Chondrocyte (in vitro differentiated cells): Measurements from ENCODE around the gene SLC35E3. TPM values are rescaled to one million over a fixed set of nuclear protein-coding genes. Genes with fewer than 3 reads are reported as not detected.

Experiments used
- total RNA-seq: library from RNA; stranded (reverse); gene quantifications from 3 replicates; pipeline ENCODE4 v1.2.1, GENCODE V29; 2021

SLC35E3 gene
- total RNA-seq, 1 donor from 2014 or later, result 13.6 TPM

Other genes with a start within 250 kb of the SLC35E3 start
- 163 to 239 TPM (median 229 TPM) in 3 replicates for gene RAP1B, start 135.3 kb upstream of the SLC35E3 start, total RNA-seq
- 21.0 to 39.8 TPM (median 23.9 TPM) in 3 replicates for gene NUP107, start 59.2 kb upstream of the SLC35E3 start, total RNA-seq
- gene MDM2, start 62.0 kb downstream of the SLC35E3 start, total RNA-seq, result 146 to 160 TPM (median 158 TPM) in 3 replicates
- gene CPM, start 187.0 kb downstream of the SLC35E3 start, total RNA-seq, result 0.29 to 1.3 TPM (median 0.67 TPM) in 3 replicates